OCI-LY1 (cell line): Measurements from ENCODE around the gene CLBA1.

ENCODE experiments used
- EZH2 ChIP-seq: fragments of 200-600 bp; sonication (generic), shearing (Covaris generic); IDR thresholded peaks from 2 replicates; pipeline ENCODE4 v1.8.0; 2017; ENCODE audit warnings: borderline replicate concordance, mixed run types, mild to moderate bottlenecking, antibody characterized with exemption, low read length, moderate library complexity, mixed read lengths
- TF ChIP-seq, protein P1 (sequence below): fragments of 200-600 bp; sonication (generic), shearing (Covaris generic); IDR thresholded peaks from 2 replicates; pipeline ENCODE4 v1.5.1; 2017; ENCODE audit warnings: mild to moderate bottlenecking, antibody characterized with exemption, low read length, moderate library complexity, mixed read lengths

DNA sequence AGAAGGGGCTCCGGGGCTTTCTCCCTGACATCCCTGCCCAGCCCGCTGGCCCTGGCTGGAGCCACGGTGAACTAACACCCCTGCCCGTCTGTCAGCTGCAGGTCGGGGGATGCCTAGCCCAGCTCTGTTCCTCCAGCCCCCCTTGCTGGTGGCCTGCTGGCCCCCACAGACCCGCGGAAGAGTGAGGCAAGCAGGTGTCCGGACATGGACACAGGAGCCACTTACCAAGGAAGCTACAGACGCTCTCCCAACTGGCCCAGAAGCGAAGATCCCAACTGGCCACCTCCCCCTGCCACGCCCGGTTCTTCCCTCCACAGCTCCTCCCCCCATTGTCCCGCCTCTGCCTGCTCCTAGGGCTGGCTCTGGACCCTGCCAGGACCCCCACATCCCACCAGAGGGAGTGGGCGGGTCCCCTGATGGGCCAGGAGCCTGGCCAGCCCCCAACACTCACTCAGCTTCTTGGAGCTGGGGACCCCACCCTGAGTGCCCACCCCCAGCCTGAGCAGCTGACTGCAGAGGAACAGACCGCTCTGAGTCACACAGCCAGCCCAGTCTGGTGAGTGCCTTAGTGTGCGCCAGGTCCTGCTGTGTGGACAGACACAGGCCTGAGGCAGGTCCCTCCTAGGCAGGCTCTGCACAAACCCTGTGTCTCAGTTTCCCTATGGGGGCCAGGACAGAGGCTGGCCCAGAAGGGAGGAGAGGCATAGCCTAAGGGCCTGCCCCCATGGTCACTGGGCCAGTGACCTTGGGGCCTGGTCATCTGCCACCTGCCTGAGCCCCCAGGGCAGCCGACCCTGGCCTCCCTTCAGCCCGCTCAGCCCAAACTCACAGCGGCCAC lies 15.1 kb upstream of the CLBA1 start:
- TF ChIP-seq EZH2 = no peak
- TF ChIP-seq, protein P1, sequence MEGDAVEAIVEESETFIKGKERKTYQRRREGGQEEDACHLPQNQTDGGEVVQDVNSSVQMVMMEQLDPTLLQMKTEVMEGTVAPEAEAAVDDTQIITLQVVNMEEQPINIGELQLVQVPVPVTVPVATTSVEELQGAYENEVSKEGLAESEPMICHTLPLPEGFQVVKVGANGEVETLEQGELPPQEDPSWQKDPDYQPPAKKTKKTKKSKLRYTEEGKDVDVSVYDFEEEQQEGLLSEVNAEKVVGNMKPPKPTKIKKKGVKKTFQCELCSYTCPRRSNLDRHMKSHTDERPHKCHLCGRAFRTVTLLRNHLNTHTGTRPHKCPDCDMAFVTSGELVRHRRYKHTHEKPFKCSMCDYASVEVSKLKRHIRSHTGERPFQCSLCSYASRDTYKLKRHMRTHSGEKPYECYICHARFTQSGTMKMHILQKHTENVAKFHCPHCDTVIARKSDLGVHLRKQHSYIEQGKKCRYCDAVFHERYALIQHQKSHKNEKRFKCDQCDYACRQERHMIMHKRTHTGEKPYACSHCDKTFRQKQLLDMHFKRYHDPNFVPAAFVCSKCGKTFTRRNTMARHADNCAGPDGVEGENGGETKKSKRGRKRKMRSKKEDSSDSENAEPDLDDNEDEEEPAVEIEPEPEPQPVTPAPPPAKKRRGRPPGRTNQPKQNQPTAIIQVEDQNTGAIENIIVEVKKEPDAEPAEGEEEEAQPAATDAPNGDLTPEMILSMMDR = no peak
